CD14-positive monocyte (primary cell): ENCODE measurements around the gene CAMK1. TPM values are rescaled to one million over a fixed set of nuclear protein-coding genes. Genes with fewer than 3 reads are reported as not detected.

Experiments
- DNase-seq, 3 donors: peaks; one replicate each; pipeline ENCODE4 v3.0.0-alpha.2; 2011 to 2022
- H2AFZ ChIP-seq: 2 replicates; pipeline ENCODE4 v1.6.0; 2012; ENCODE audit warnings: mild to moderate bottlenecking, low read depth, low read length, inconsistent platforms; ENCODE audit not compliant: insufficient read depth, poor library complexity, severe bottlenecking
- H3K27ac ChIP-seq, 2 donors: 1 replicate in 1 of 2; 2 replicates in 1 of 2; pipeline ENCODE4 v1.5.1; 2012 to 2013; ENCODE audit warnings: low read length in 2 of 2, control low read depth in 1 of 2, inconsistent platforms in 1 of 2, low read depth in 1 of 2, mild to moderate bottlenecking in 1 of 2
- H3K27me3 ChIP-seq, 2 donors: one replicate each; pipeline versions ENCODE4 v1.6.0 to v1.6.1; 2011 to 2013; ENCODE audit warnings: low read length in 2 of 2; ENCODE audit not compliant: control insufficient read depth in 2 of 2, insufficient read depth in 2 of 2
- H3K36me3 ChIP-seq, 2 donors: replicated peaks in 1 of 2; 1 replicate in 1 of 2; 2 replicates in 1 of 2; pipeline versions ENCODE4 v1.5.1 to v1.6.1; 2012 to 2013; ENCODE audit warnings: low read length in 2 of 2, control low read depth in 1 of 2, inconsistent platforms in 1 of 2, mild to moderate bottlenecking in 1 of 2; ENCODE audit not compliant: insufficient read depth in 2 of 2, control insufficient read depth in 1 of 2
- H3K4me1 ChIP-seq, 2 donors: 1 replicate in 1 of 2; 2 replicates in 1 of 2; pipeline versions ENCODE4 v1.5.1 to v1.6.1; 2012 to 2013; ENCODE audit warnings: low read length in 2 of 2, control low read depth in 1 of 2, inconsistent platforms in 1 of 2, mild to moderate bottlenecking in 1 of 2, moderate library complexity in 1 of 2; ENCODE audit not compliant: insufficient read depth in 2 of 2, control insufficient read depth in 1 of 2
- H3K4me2 ChIP-seq: replicated peaks from 2 replicates; pipeline ENCODE3; 2012; ENCODE audit warnings: low read length, moderate library complexity, mild to moderate bottlenecking; ENCODE audit not compliant: poor library complexity, severe bottlenecking; ENCODE audit errors: extremely low read depth
- H3K4me3 ChIP-seq, 3 experiments: fragments of 200-600 bp in 1 of 3; sonication (generic) in 1 of 3; replicated peaks in 1 of 3; 1 replicate in 2 of 3; 2 replicates in 1 of 3; pipeline ENCODE4 v1.5.1; 2011 to 2013; ENCODE audit warnings: low read length in 3 of 3, mild to moderate bottlenecking in 3 of 3, control low read depth in 2 of 3, low read depth in 2 of 3, inconsistent platforms in 1 of 3, moderate library complexity in 1 of 3
- H3K79me2 ChIP-seq: 2 replicates; pipeline ENCODE4 v1.6.0; 2012; ENCODE audit warnings: mild to moderate bottlenecking, control low read depth, inconsistent platforms, low read length, moderate library complexity; ENCODE audit not compliant: insufficient read depth
- H3K9ac ChIP-seq: 2 replicates; pipeline ENCODE4 v1.6.0; 2017; ENCODE audit warnings: low read length, mild to moderate bottlenecking; ENCODE audit not compliant: insufficient read depth, poor library complexity, severe bottlenecking
- H3K9me3 ChIP-seq, 2 donors: replicated peaks in 1 of 2; 1 replicate in 1 of 2; 2 replicates in 1 of 2; pipeline versions ENCODE4 v1.5.1 to v1.6.1; 2012 to 2013; ENCODE audit warnings: low read length in 2 of 2, control low read depth in 1 of 2; ENCODE audit not compliant: control insufficient read depth in 1 of 2, insufficient read depth in 1 of 2
- H4K20me1 ChIP-seq: 2 replicates; pipeline ENCODE4 v1.6.0; 2012; ENCODE audit warnings: mild to moderate bottlenecking, low read length, control low read depth, moderate library complexity; ENCODE audit not compliant: insufficient read depth
- H3K27ac Mint-ChIP-seq, 7 donors: one replicate each; pipeline ENCODE4 v1.8.0; 2020; ENCODE audit warnings: mild to moderate bottlenecking in 7 of 7, mixed read lengths in 7 of 7, moderate library complexity in 6 of 7, inconsistent platforms in 2 of 7
- H3K27me3 Mint-ChIP-seq, 3 donors: one replicate each; pipeline ENCODE4 v1.8.0; 2021 to 2022; ENCODE audit warnings: low read depth in 3 of 3, mild to moderate bottlenecking in 3 of 3, mixed read lengths in 3 of 3, moderate library complexity in 3 of 3, inconsistent platforms in 1 of 3
- H3K36me3 Mint-ChIP-seq, 2 donors: one replicate each; pipeline ENCODE4 v1.8.0; 2020; ENCODE audit warnings: mixed read lengths in 2 of 2, inconsistent platforms in 1 of 2, mild to moderate bottlenecking in 1 of 2
- H3K4me1 Mint-ChIP-seq: one replicate; pipeline ENCODE4 v1.8.0; 2020; ENCODE audit warnings: mild to moderate bottlenecking, mixed read lengths
- H3K4me3 Mint-ChIP-seq, 2 donors: one replicate each; pipeline ENCODE4 v1.8.0; 2020; ENCODE audit warnings: mild to moderate bottlenecking in 2 of 2, mixed read lengths in 2 of 2, moderate library complexity in 1 of 2
- H3K9me3 Mint-ChIP-seq, 7 donors: one replicate each; pipeline ENCODE4 v1.8.0; 2020 to 2022; ENCODE audit warnings: mixed read lengths in 7 of 7, mild to moderate bottlenecking in 6 of 7, moderate library complexity in 6 of 7, inconsistent platforms in 2 of 7
- WGBS: methylation state at CpG from one replicate; pipeline ENCODE4 v1.1.5; 2013; ENCODE audit warnings: missing lambda C conversion rate; ENCODE audit not compliant: insufficient coverage; 5-methylcytosine and 5-hydroxymethylcytosine counted together
- intact Hi-C, 2 donors: fragments of 100-400 bp; cut with micrococcal nuclease; formaldehyde crosslinking; loops; one replicate each; pipeline versions ENCODE4 v1.15.0 to v1.15.1; 2023
- polyA plus RNA-seq, 3 donors: library from polyadenylated mRNA; depleted of rRNA in 1 of 3; unstranded in 2 of 3; stranded (reverse) in 1 of 3; fragments of 300-500 nt in 2 of 3; fragments of >200 nt in 1 of 3; fragmentation: Illumina TruSeq in 2 of 3; gene quantifications; 1 replicate in 2 of 3; 2 replicates in 1 of 3; pipeline ENCODE4 v1.2.3, GENCODE V29; 2012 to 2021
- TF ChIP-seq, protein P1 (sequence below): fragments of 200-600 bp; IDR thresholded peaks from one replicate; pipeline ENCODE4 v1.8.0; 2022; ENCODE audit warnings: antibody characterized with exemption, mild to moderate bottlenecking

Gene CAMK1
- polyA plus RNA-seq, 3 donors: 106 to 137 (median 118) TPM

GRCh38 chr3:9778143-9779074 is 8.7 kb upstream of the CAMK1 start:
- Mint-ChIP-seq H3K9me3 (no peaks in the 10 kb centered on the region), H3K4me3 (peak overlapping the region in 1 of 2 donors; percentile 13), H3K4me1 (peaks cover 62% of the 10 kb centered on the region), H3K27ac (peak overlapping the region; percentile 32 to 99 (median 94)), H3K36me3 (peaks cover 16 to 19% of the 10 kb centered on the region in 2 donors), H3K27me3 (peaks cover 0 to 4% (median 2%) of the 10 kb centered on the region in 3 donors)
- peaks cover 0 to 11% of the 10 kb centered on the region in 2 donors for H3K36me3 ChIP-seq
- H3K79me2 ChIP-seq: peaks cover 4% of the 10 kb centered on the region
- peak in 1 of 3 donors; percentile 26 for DNase-seq
- H4K20me1 ChIP-seq: no peaks in the 10 kb centered on the region
- peak overlapping the region in 1 of 2 donors; percentile 91 for H3K27ac ChIP-seq
- peak overlapping the region; percentile 96 for H2AFZ ChIP-seq
- peaks cover 61 to 63% of the 10 kb centered on the region in 2 donors for H3K4me1 ChIP-seq
- intact Hi-C loops: no loop called here
- WGBS: 70% methylated on average over 3 of the region's 5 CpGs
- H3K9me3 ChIP-seq: no peaks in the 10 kb centered on the region
- peak overlapping the region; percentile 63 for H3K4me2 ChIP-seq
- H3K27me3 ChIP-seq: no peaks in the 10 kb centered on the region
- no peak overlapping the region for H3K9ac ChIP-seq
- TF ChIP-seq, protein P1, sequence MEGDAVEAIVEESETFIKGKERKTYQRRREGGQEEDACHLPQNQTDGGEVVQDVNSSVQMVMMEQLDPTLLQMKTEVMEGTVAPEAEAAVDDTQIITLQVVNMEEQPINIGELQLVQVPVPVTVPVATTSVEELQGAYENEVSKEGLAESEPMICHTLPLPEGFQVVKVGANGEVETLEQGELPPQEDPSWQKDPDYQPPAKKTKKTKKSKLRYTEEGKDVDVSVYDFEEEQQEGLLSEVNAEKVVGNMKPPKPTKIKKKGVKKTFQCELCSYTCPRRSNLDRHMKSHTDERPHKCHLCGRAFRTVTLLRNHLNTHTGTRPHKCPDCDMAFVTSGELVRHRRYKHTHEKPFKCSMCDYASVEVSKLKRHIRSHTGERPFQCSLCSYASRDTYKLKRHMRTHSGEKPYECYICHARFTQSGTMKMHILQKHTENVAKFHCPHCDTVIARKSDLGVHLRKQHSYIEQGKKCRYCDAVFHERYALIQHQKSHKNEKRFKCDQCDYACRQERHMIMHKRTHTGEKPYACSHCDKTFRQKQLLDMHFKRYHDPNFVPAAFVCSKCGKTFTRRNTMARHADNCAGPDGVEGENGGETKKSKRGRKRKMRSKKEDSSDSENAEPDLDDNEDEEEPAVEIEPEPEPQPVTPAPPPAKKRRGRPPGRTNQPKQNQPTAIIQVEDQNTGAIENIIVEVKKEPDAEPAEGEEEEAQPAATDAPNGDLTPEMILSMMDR: no peak
- H3K4me3 ChIP-seq: peak overlapping the region in 1 of 3 experiments; percentile 47

- peaks cover 4% of the 10 kb centered on the region for H3K79me2 ChIP-seq
- no peak for DNase-seq
- no peak overlapping the region for H3K4me3 ChIP-seq
- H3K4me3 Mint-ChIP-seq: no peak overlapping the region
- H2AFZ ChIP-seq: no peak overlapping the region
- no peak overlapping the region for H3K27ac Mint-ChIP-seq
- H3K9me3 ChIP-seq: no peaks in the 10 kb centered on the region
- no peak overlapping the region for H3K4me2 ChIP-seq
- TF ChIP-seq, protein P1: no peak
- H3K36me3 Mint-ChIP-seq: peaks cover 12 to 14% of the 10 kb centered on the region in 2 donors
- no peak overlapping the region for H3K9ac ChIP-seq
- H3K27me3 Mint-ChIP-seq: peaks cover under 1 to 4% (median 2%) of the 10 kb centered on the region in 3 donors
- H3K4me1 ChIP-seq: peaks cover 59 to 61% of the 10 kb centered on the region in 2 donors
- peaks cover 0 to 3% of the 10 kb centered on the region in 2 donors for H3K36me3 ChIP-seq
- H3K9me3 Mint-ChIP-seq: no peaks in the 10 kb centered on the region
- WGBS: no CpG with 5 or more reads among the region's 1 CpG
- no peak overlapping the region for H3K27ac ChIP-seq
- H3K27me3 ChIP-seq: no peaks in the 10 kb centered on the region
- intact Hi-C loops: no loop called here
- peaks cover 61% of the 10 kb centered on the region for H3K4me1 Mint-ChIP-seq
- no peaks in the 10 kb centered on the region for H4K20me1 ChIP-seq
Observed at GRCh38 chr3:9777694-9778021, 7.9 kb upstream of the CAMK1 start.
